HG03108 (cell line): ENCODE results near the gene SURF6.
"Not testable (repeated sequence)": the region's sequence is repeated elsewhere in the genome, so short reads cannot be mapped to it uniquely, and the experiment has no call there.

ENCODE experiments used
- ATAC-seq: cut with Tn5 transposase; IDR thresholded peaks from one replicate; pipeline ENCODE4 v1.9.1; 2021; ENCODE audit warnings: moderate library complexity; ENCODE audit not compliant: unreplicated experiment

SURF6 gene

DNA sequence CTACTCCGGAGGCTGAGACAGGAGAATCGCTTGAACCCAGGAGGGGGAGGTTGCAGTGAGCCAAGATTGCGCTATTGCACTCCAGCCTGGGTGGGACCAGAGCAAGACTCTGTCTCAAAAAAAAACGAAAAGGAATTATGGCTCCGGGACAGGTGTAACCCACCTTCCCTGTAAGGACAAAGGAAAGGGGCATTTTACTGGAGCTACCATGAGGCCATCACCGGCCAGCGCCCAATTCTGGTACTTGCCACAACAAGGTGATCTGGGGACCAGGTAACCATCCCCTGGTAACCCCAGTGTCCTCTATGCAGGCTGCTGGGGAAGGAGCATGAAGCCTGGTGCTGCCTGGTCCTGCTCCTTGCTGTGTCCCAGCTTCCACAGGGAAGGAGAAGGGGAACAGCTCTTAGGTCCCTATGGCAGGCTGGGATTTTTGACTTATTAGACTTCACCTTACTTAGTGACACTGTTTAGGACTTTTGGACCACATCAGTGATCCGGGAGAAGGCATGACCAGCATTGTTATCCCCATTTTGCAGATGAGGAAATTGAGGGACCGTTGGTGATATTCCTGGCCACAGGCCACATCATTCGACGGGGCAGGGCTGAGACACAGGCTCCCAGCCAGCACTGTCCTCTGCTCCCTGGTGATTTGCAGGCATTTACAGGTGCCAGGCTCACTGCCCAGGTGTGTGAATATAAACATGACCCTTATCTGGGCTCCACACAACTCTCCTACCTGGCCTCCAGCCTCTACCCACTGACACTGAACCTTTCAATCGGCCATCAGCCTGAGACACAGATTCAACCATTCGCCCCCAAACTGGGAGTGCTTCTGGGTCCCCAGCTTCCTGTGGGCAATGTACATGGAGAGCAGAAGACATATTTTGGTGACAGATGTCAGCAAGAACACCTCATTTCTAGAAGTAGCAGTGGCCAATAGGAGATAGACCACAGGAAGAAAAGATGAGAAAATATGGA lies 34.4 kb downstream of the SURF6 start:
- ATAC-seq, result no peak

DNA sequence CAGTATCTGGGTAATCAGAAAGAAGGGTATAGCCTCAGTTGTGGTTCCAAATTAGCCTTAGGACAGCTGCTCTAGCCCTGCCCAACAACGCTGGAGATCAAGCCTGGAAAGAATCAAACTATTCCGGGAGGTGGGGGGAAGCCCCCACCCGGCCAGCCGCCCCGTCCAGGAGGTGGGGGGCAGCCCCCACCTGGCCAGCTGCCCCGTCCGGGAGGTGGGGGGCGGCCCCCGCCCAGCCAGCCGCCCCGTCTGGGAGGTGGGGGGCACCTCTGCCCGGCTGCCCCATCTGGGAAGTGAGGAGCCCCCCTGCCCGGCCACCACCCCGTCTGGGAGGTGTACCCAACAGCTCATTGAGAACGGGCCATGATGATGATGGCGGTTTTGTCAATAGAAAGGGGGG lies 36.0 kb downstream of the SURF6 start:
- ATAC-seq, result not testable (repeated sequence)

DNA sequence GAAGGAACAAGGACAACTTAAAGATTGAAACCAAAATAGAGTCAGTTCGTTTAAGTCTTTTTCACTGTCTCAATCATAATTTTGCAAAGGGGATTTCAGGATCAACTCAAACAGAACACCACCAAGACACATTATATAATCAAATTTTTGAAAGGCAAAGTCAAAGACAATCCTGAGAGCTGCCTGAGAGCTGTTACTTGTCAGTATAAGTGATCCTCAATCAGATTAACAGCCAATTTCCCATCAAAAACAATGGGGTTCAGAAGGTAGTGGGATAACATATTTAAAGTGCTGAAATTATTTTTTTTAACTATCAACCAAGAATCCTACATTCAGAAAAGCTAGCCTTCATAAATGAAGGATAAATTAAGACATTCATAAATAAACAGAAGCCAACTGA lies 41.7 kb downstream of the SURF6 start:
- no peak for ATAC-seq

DNA sequence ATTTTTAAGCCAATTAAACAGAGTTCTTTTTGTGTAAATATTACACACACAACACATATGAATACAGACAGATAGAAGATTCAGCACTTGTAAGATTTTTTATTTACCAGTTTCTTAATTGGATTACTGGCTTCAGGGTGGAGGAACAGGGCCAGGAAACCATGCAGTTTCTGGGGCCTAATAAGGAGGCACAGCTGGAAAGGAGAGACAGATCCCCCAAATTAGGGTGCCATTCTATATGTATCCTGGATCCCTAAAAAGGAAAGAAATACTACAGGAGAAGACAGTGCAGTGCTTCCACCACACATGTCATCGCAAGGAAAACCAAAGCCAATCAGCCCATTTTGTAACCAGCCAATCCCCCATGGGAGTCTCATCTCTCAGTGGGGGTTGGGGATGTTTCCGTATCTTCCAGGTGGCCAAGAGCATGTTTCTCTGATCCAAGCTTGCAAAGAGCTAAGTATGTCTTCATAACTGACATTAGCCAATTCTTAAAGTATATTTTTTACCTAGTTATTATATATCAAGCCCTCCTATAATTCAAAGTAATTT lies 45.2 kb downstream of the SURF6 start:
- ATAC-seq, result no peak

DNA sequence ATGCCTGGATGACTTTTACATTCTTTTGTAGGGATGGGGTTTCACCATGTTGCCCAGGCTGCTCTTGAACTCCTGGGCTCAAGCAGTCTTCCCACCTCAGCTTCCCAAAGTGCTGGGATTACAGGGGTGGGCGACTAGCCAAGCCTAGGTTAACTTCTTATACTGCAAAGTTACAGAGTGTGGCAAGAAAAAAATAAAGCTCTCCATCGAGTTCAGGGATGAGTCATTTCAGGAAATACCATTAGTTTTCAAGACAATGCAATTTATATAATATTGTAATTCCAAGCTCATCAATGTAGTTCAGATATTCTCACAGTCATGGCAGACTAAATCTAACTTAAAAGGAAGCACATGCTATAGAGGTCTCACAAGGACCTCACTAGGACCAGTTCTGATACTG lies 49.5 kb downstream of the SURF6 start:
- ATAC-seq, result no peak

DNA sequence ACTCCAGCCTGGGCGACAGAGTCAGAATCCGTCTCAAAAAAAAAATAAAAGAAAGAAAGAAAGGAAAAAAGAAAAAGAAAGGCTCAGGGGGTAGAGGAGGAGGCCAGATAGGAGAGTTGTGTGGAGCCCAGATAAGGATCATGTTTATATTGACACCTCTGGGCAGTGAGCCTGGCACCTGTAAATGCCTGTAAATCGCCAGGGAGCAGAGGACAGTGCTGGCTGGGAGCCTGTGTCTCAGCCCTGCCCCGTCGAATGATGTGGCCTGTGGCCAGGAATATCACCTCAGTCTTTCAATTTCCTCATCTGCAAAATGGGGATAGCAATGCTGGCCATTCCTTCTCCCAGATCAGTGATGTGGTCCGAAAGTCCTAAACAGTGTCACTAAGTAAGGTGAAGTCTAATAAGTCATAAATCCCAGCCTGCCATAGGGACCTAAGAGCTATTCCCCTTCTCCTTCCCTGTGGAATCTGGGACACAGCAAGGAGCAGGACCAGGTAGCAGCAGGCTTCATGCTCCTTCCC lies 50.7 kb downstream of the SURF6 start:
- ATAC-seq, result no peak

DNA sequence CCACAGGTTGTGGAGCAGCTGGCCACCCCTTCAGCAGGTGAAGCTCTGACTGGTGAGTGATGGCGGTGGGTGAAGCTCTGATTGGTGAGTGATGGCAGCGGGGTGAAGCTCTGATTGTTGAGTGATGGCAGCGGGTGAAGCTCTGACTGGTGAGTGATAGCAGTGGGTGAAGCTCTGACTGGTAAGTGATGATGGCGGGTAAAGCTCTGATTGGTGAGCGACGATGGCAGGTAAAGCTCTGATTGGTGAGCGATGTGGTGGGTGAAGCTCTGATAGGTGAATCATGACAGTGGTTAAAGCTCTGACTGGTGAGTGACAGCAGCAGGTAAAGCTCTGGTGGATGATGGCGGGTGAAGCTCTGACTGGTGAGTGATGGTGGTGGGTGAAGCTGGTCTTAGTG lies 51.6 kb downstream of the SURF6 start:
- no peak for ATAC-seq

DNA sequence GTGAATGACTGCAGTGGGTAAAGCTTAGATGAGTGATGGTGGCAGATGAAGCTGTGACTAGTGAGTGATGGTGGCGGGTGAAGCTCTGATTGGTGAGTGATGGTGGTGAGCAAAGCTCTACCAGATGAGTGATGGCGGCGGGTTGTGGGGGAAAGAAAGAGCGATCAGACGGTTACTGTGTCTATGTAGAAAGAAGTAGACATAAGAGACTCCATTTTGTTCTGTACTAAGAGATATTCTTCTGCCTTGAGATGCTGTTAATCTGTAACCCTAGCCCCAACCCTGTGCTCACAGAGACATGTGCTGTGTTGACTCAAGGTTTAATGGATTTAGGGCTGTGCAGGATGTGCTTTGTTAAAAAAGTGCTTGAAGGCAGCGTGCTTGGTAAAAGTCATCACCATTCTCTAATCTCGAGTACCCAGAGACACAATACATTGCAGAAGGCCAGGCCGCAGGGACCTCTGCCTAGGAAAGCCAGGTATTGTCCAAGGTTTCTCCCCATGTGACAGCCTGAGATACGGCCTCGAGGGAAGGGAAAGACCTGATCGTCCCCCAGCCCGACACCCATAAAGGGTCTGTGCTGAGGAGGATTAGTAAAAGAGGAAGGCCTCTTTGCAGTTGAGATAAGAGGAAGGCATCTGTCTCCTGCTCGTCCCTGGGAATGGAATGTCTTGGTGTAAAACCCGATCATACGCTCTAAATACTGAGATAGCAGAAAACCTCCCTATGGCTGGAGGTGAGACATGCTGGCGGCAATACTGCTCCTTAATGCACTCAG lies 52.5 kb downstream of the SURF6 start:
- not testable (repeated sequence) for ATAC-seq

DNA sequence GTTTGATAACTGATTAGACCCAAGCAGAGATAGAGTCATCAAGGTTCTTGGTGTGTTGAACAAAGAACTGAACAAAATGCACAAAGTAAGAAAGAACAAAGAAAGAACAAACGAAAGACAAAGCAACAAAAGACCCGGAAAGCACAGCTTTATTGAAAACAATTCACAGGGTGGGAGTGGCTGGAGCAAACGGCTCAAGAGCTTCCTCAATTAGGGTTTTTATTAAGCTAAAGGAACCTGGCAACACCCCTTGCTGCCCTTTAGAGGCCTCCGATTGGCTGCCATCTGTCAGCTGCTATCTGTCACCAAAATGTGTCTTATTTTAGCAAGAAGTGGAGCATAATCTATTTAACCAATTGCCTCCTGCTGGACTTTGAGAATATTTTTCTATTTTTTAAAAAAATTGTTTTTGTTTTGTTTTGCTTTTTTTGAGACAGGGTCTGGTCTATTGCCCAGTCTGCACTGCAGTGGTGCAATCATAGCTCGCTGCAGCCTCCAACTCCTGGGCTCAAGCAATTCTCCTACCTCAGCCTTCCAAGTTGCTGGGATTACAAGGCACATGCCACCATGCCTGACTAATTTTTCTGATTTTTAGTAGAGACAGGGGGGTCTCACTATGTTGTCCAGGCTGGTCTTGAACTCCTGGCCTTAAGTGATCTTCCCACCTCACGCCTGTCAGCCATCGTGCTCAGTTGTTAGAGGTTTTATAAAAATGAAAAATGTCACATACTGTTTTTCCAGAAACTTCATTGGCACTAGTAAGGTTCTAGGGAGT lies 53.3 kb downstream of the SURF6 start:
- ATAC-seq, result no peak

DNA sequence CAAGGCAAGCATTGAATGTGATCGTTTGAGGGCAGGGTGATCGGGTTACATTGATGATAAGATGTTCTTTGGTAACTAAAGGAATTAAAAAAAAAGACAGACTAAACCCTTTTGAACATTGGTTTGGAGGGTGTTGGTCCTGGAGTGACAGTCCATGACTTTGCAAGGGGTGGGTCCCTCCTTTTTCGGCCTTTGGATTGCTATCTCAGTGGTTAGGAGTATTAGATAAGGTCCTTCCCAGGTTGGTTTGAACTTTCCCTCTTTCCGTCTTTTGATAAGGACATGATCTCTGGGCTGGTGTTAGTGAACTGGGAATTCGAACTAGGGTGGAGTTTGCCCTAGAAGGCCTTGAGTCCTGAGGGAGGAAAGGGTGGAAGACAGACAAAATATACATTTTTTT lies 55.6 kb downstream of the SURF6 start:
- no peak for ATAC-seq
